Neural cell (in vitro differentiated cells): ENCODE results near the gene DCAF7. TPM values are rescaled to one million over a fixed set of nuclear protein-coding genes. Genes with fewer than 3 reads are reported as not detected.
A peak's percentile ranks its signal among the peaks of the same experiment; 100 is the strongest.

Experiments used
- H2AFZ ChIP-seq: fragments of 200-600, 300-800 bp; sonication (generic), shearing (Covaris generic); 2 replicates; pipeline ENCODE4 v1.6.0; 2014; ENCODE audit warnings: low read depth, mild to moderate bottlenecking, antibody characterized with exemption, low read length, moderate library complexity
- H3F3A ChIP-seq: fragments of 200-600 bp; shearing (Covaris generic); 2 replicates; pipeline ENCODE4 v1.6.1; 2016; ENCODE audit warnings: mild to moderate bottlenecking, moderate library complexity, mixed read lengths, antibody characterized with exemption, low read length; ENCODE audit not compliant: insufficient read depth, poor library complexity, severe bottlenecking
- H3K27ac ChIP-seq: fragments of 200-600, 300-800 bp; sonication (generic), shearing (Covaris generic); 2 replicates; pipeline ENCODE4 v1.5.1; 2014; ENCODE audit warnings: mild to moderate bottlenecking, low read length, moderate library complexity
- H3K27me3 ChIP-seq: fragments of 300-800, 200-600 bp; sonication (generic), shearing (Covaris generic); 2 replicates; pipeline ENCODE4 v1.6.0; 2014; ENCODE audit warnings: mild to moderate bottlenecking, low read depth, low read length, moderate library complexity; ENCODE audit not compliant: insufficient read depth
- H3K36me3 ChIP-seq: fragments of 300-800, 200-600 bp; sonication (generic), shearing (Covaris generic); 2 replicates; pipeline ENCODE4 v1.5.1; 2014; ENCODE audit warnings: mild to moderate bottlenecking, antibody characterized with exemption, low read length, moderate library complexity; ENCODE audit not compliant: insufficient read depth
- H3K4me2 ChIP-seq: fragments of 300-800, 200-600 bp; sonication (generic), shearing (Covaris generic); 2 replicates; pipeline ENCODE4 v1.6.0; 2014; ENCODE audit warnings: mild to moderate bottlenecking, low read length
- H3K4me3 ChIP-seq: fragments of 300-800, 200-600 bp; sonication (generic), shearing (Covaris generic); 2 replicates; pipeline ENCODE4 v1.5.1; 2014; ENCODE audit warnings: mild to moderate bottlenecking, low read length, moderate library complexity
- H3K79me2 ChIP-seq: fragments of 200-600 bp; shearing (Covaris generic); replicated peaks from 2 replicates; pipeline ENCODE4 v1.6.0; 2014; ENCODE audit warnings: mild to moderate bottlenecking, low read length, moderate library complexity; ENCODE audit not compliant: insufficient read depth
- H3K9ac ChIP-seq: fragments of 300-800, 200-600 bp; sonication (generic), shearing (Covaris generic); 2 replicates; pipeline ENCODE4 v1.6.1; 2016; ENCODE audit warnings: mild to moderate bottlenecking, low read length, mixed read lengths
- H3K9me2 ChIP-seq: fragments of 200-600 bp; shearing (Covaris generic); 2 replicates; pipeline ENCODE4 v1.6.1; 2016; ENCODE audit warnings: mild to moderate bottlenecking, low read length, mixed read lengths; ENCODE audit not compliant: insufficient read depth
- H3K9me3 ChIP-seq: fragments of 200-600, 300-800 bp; sonication (generic), shearing (Covaris generic); 2 replicates; pipeline ENCODE4 v1.6.1; 2016; ENCODE audit warnings: mild to moderate bottlenecking, mixed run types, low read length, moderate library complexity, mixed read lengths
- H4K20me1 ChIP-seq: fragments of 200-600 bp; shearing (Covaris generic); 2 replicates; pipeline ENCODE4 v1.6.1; 2016; ENCODE audit warnings: mild to moderate bottlenecking, mixed run types; ENCODE audit not compliant: insufficient read depth
- EP300 ChIP-seq: fragments of 450-650 bp; conservative IDR thresholded peaks from 2 replicates; pipeline ENCODE4 v1.6.1; 2014; ENCODE audit warnings: antibody characterized with exemption, mild to moderate bottlenecking, moderate library complexity; ENCODE audit not compliant: poor library complexity, severe bottlenecking
- EZH2 ChIP-seq: fragments of 200-600, 300-800 bp; shearing (Covaris generic), sonication (generic); IDR thresholded peaks from 2 replicates; pipeline ENCODE4 v1.6.1; 2014; ENCODE audit warnings: antibody characterized with exemption, low read length, borderline replicate concordance, mild to moderate bottlenecking; ENCODE audit not compliant: insufficient read depth, poor library complexity, severe bottlenecking
- MXI1 ChIP-seq: fragments of 450-650 bp; conservative IDR thresholded peaks from 2 replicates; pipeline ENCODE4 v1.6.1; 2014; ENCODE audit warnings: antibody characterized with exemption, mild to moderate bottlenecking; ENCODE audit not compliant: poor library complexity, severe bottlenecking
- POLR2AphosphoS5 ChIP-seq: IDR thresholded peaks from 2 replicates; pipeline ENCODE4 v1.6.1; 2012
- RAD21 ChIP-seq: fragments of 450-650 bp; conservative IDR thresholded peaks from 2 replicates; pipeline ENCODE4 v1.6.1; 2014; ENCODE audit warnings: antibody characterized with exemption, mild to moderate bottlenecking, moderate library complexity
- REST ChIP-seq: IDR thresholded peaks from 2 replicates; pipeline ENCODE4 v1.6.1; 2012; ENCODE audit warnings: borderline replicate concordance
- SMC3 ChIP-seq: fragments of 450-650 bp; conservative IDR thresholded peaks from 2 replicates; pipeline ENCODE4 v1.6.1; 2014; ENCODE audit warnings: antibody characterized with exemption, mild to moderate bottlenecking, moderate library complexity; ENCODE audit not compliant: poor library complexity
- TAF1 ChIP-seq: IDR thresholded peaks from 2 replicates; pipeline ENCODE4 v1.6.1; 2012; ENCODE audit warnings: low read depth
- polyA plus RNA-seq: library from polyadenylated mRNA; depleted of rRNA; stranded (reverse); fragments of >200 nt; gene quantifications from 2 replicates; pipeline ENCODE4 v1.2.3, GENCODE V29; 2014
- TF ChIP-seq, protein P1 (sequence below): fragments of 450-650 bp; IDR thresholded peaks from 2 replicates; pipeline ENCODE4 v1.5.1; 2014; ENCODE audit warnings: antibody characterized with exemption, mild to moderate bottlenecking, moderate library complexity; ENCODE audit not compliant: poor library complexity, severe bottlenecking

The DCAF7 gene
- polyA plus RNA-seq, 1 donor from 2014 or later: 35.3 TPM

GRCh38 chr17:63537001-63537400, 13.3 kb upstream of the DCAF7 start:
- no peak overlapping the region for H3K27ac ChIP-seq
- no peak overlapping the region for H3K9ac ChIP-seq
- H2AFZ ChIP-seq: no peak overlapping the region
- H3K4me2 ChIP-seq: no peak overlapping the region
- H3K9me3 ChIP-seq: no peaks in the 10 kb centered on the region
- no peaks in the 10 kb centered on the region for H4K20me1 ChIP-seq
- H3K79me2 ChIP-seq: no peaks in the 10 kb centered on the region
- H3K36me3 ChIP-seq: no peaks in the 10 kb centered on the region
- no peaks in the 10 kb centered on the region for H3K9me2 ChIP-seq
- TF ChIP-seq RAD21: no peak
- H3K4me3 ChIP-seq: no peak overlapping the region
- peaks cover 31% of the 10 kb centered on the region for H3K27me3 ChIP-seq
- no peaks in the 10 kb centered on the region for H3F3A ChIP-seq

DNA sequence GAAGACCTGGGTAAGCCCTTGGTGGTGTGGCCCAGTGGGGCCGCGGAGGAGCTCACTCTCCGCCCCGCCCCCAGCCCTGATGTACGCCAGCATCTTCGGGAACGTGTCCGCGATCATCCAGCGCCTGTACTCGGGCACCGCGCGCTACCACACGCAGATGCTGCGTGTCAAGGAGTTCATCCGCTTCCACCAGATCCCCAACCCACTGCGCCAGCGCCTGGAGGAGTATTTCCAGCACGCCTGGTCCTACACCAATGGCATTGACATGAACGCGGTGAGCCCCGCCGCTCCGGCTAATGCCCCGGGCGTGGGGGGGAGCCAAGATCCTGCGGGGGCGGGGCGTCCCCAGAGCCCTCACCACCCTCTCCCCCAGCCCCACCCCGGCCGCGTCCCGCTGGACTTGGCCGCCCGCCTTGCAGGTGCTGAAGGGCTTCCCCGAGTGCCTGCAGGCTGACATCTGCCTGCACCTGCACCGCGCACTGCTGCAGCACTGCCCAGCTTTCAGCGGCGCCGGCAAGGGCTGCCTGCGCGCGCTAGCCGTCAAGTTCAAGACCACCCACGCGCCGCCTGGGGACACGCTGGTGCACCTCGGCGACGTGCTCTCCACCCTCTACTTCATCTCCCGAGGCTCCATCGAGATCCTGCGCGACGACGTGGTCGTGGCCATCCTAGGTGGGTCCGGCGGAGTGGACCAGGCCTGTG, 12.1 kb upstream of the DCAF7 start:
- TF ChIP-seq SMC3: no peak
- TF ChIP-seq EZH2: no peak
- TF ChIP-seq EP300: no peak
- TF ChIP-seq REST: no peak
- TF ChIP-seq MXI1: no peak
- TF ChIP-seq, protein P1, sequence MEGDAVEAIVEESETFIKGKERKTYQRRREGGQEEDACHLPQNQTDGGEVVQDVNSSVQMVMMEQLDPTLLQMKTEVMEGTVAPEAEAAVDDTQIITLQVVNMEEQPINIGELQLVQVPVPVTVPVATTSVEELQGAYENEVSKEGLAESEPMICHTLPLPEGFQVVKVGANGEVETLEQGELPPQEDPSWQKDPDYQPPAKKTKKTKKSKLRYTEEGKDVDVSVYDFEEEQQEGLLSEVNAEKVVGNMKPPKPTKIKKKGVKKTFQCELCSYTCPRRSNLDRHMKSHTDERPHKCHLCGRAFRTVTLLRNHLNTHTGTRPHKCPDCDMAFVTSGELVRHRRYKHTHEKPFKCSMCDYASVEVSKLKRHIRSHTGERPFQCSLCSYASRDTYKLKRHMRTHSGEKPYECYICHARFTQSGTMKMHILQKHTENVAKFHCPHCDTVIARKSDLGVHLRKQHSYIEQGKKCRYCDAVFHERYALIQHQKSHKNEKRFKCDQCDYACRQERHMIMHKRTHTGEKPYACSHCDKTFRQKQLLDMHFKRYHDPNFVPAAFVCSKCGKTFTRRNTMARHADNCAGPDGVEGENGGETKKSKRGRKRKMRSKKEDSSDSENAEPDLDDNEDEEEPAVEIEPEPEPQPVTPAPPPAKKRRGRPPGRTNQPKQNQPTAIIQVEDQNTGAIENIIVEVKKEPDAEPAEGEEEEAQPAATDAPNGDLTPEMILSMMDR: no peak
- no peak for TF ChIP-seq POLR2AphosphoS5
- no peak for TF ChIP-seq RAD21
- TF ChIP-seq TAF1: no peak
- H3K79me2 ChIP-seq: no peaks in the 10 kb centered on the region
- no peak overlapping the region for H3K27ac ChIP-seq
- H3K9ac ChIP-seq: no peak overlapping the region
- H3K4me3 ChIP-seq: peak overlapping the region; percentile 63
- no peaks in the 10 kb centered on the region for H3K9me3 ChIP-seq
- H3K4me2 ChIP-seq: no peak overlapping the region
- H3K36me3 ChIP-seq: no peaks in the 10 kb centered on the region
- H2AFZ ChIP-seq: no peak overlapping the region
- no peaks in the 10 kb centered on the region for H3K9me2 ChIP-seq
- H4K20me1 ChIP-seq: no peaks in the 10 kb centered on the region
- no peaks in the 10 kb centered on the region for H3F3A ChIP-seq
- peaks cover 31% of the 10 kb centered on the region for H3K27me3 ChIP-seq
